Stomach (tissue), 4 donors: ENCODE measurements around the gene RNFT2.

Experiments used
- CTCF ChIP-seq, 7 experiments: fragments of 450-650 bp in 4 of 7; fragments of 200-600 bp in 3 of 7; sonication (generic) in 3 of 7; IDR thresholded peaks; one replicate each; pipeline ENCODE4 v1.5.1; 2016 to 2019; ENCODE audit warnings: antibody characterized with exemption in 7 of 7, control low read depth in 2 of 7, mild to moderate bottlenecking in 1 of 7
- EP300 ChIP-seq: sonication (generic); formaldehyde crosslinking; IDR thresholded peaks from one replicate; pipeline ENCODE4 v1.6.1; 2017; ENCODE audit warnings: antibody characterized with exemption
- POLR2A ChIP-seq, 4 donors: fragments of 450-650 bp; IDR thresholded peaks; one replicate each; pipeline ENCODE4 v1.6.1; 2016; ENCODE audit warnings: antibody characterized with exemption in 4 of 4, control low read depth in 2 of 4, mild to moderate bottlenecking in 1 of 4, moderate library complexity in 1 of 4
- POLR2AphosphoS5 ChIP-seq, 3 donors: sonication (generic); formaldehyde crosslinking; IDR thresholded peaks; one replicate each; pipeline ENCODE4 v1.6.1; 2016; ENCODE audit warnings: antibody characterized with exemption in 3 of 3

GRCh38 chr12:116894913-116895312 lies 156.8 kb downstream of the RNFT2 start:
- no peak for TF ChIP-seq EP300
- no peak for TF ChIP-seq POLR2AphosphoS5 (IDR thresholded peaks at IDR 0.05)
- no peak for TF ChIP-seq CTCF (IDR thresholded peaks at IDR 0.05)
- no peak for TF ChIP-seq POLR2A (IDR thresholded peaks at IDR 0.05)
